ENCODE data around the gene PRSS48.
"Not testable (repeated sequence)": the region's sequence is repeated elsewhere in the genome, so short reads cannot be mapped to it uniquely, and the experiment has no call there.

PRSS48 gene, protein sequence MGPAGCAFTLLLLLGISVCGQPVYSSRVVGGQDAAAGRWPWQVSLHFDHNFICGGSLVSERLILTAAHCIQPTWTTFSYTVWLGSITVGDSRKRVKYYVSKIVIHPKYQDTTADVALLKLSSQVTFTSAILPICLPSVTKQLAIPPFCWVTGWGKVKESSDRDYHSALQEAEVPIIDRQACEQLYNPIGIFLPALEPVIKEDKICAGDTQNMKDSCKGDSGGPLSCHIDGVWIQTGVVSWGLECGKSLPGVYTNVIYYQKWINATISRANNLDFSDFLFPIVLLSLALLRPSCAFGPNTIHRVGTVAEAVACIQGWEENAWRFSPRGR

DNA sequence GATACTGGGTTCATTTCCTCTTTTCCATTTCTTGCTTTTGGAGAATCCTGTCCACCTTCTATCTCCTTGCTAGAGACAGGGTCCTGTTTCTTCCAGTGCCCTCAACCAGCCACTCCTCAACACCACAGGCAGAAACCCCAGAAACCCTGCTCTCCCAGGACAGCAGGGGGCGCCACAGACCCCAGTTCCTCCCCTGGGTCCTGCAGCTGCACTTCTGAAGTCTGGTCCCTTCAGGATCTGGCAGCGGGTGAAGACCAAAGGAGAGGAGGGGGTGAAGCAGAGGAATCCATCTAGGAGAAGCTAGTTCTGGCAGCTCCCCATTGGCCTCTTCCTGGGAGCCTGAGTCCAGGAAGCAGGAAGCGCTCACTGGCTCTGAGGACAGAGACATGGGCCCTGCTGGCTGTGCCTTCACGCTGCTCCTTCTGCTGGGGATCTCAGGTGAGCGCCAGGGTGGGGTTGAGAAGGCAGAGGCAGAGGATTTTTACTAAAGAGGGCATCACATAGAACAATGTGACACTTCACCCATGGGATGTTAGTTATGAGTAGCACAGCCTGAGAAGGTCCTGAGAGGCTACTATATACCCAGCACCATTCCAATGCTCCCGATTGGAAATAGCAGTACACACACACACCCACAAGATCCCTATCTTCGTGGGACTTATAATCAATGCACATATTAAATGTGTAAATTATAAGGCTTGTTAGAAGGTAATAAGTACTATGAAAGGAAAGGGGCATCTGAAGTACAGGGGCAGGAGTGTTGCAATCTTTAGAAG is at the start of gene PRSS48:
Gene PRSS48, plus strand, starts transcription at position 375 of the 776 bp plus-strand sequence. Its CDS starts 12 bp downstream, at position 387.
- peak; percentile 31 for DNase-seq

DNA sequence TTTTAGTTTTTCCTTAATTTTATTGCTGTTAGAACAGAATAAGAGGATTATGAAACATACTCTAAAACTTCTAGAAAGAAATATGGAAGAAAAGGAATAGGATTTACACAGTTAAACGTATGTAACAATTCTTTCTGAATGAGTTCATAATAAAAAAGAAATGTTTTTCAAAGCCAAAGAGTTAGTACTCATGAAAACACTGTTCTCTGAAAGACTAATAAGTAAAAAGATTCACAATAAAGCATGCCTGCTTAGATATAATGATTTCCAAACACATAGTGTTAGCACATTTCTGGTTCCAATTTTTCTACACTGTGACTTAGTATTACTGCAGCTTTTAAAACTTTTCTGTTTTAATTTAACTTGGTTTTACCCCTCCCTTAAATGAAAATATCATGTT is 49.8 kb upstream of the PRSS48 start:
- DNase-seq: no peak

DNA sequence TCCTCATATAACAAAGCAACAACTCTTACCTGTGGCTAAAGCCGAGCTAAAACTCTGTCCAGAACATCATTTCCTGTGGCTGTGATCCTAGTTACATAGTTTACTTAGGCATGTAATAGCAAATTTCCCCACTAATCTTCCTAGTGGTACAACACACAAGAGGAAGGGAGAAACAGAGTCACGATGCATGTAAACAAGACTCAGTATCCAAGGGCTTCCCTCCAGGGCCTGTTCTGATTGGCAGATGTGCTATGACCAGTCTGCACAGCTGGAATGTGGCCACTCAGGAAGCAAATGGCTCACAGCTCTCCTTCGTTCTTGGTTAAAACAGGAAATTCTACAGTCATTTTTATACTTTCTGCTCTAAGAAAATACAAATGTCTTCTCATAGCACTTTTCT is 49.2 kb upstream of the PRSS48 start:
- DNase-seq: no peak

DNA sequence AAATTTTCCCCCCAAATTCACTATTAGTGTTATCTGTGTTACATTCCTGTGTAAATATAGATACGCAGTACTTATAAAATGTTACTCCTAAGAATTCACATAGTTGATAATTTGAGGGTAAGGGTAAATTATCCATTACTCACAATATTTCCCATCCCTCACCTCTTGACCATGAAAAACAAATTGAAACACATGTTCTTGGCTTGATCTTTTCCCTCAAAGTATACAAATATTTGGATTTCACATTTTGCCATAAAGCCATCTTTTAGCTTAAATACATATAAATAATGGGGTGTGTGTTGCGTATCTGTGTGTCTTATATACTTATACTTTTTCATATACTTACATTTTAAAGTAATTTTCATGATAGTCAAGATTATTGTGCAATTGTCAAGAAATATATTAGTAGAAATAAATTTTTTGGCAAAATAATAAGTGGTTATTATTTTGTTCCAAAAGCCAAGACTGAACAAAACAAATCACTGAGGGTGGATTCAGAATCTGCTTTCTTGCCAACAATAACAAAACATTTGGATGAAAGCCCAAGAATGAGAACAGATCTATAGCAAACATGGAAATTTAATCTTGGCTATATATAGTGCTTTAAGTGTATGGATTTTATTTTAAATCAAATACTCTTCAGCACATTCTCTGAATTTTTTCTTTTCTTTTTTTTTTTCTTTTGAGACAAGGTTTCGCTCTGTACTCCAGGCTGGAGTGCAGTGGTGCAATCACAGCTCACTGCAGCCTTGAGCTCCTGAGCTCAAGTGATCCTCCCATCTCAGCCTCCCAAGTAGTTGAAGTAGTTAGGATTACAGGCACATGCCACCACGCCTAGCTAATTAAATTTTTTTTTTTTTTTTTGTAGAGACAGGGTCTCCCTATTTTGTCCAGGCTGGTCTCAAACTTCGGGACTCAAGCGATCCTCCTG is 48.5 kb upstream of the PRSS48 start:
- no peak for DNase-seq

DNA sequence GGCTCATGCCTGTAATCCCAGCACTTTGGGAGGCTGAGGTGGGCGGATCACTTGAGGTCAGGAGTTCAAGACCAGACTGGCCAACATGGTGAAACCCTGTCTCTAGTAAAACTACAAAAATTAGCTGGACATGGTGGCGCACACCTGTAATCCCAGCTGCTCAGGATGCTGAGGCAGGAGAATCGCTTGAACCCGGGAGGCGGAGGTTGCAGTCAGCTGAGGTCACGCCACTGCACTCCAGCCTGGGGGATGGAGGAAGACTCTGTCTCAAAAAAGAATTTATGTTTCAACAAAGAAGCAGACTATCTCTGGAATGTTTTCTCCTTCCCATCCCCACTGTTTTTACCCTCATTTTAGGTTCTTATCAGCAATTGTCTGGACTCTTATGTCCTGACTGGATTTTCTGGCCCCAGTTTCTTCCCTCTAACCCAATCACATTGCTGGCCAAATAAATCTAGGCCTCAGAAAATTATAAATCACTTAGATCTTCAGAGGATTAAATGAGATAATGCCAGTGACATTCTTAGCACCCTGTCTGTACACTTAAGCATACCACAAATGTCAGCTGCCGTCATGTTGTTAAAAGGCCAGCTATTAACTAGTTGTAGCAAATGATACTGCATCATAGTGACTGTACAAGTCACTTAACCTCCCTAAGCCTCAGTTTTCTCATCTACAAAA is 44.9 kb upstream of the PRSS48 start:
- no peak for DNase-seq

DNA sequence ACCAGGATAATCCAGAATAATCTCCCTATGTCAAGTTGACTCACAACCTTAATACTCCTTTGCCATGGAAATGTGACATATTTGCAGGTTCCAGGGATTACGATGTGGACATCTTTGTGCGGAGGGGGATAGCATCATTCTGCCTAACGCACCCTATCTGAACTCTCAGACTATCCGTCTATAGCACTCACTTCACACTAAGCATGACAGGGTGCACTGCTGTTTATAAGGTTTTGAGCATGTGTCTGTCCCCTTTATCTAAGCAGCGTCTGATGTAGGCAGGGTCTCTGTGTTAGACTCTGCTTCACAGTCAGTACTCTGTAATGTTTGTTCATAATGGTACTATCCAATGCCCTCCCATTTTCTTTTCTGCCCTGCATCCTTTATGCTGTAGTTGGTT is 43.4 kb upstream of the PRSS48 start:
- no peak for DNase-seq

DNA sequence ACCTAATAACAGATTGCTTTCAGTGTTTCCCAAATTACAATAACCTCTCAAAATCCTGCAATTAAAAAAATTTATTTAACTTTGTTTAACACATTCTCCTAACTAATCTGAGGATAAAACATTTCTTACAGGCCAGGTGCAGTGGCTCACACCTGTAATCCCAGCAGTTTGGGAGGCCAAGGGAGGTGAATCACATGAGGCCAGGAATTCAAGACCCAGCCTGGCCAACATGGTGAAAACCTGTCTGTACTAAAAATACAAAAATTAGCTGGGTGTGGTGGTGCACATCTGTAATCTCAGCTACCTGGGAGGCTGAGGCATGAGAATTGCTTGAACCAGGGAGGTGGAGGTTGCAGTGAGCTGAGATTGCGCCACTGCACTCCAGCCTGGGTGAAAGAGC is 41.6 kb upstream of the PRSS48 start:
- not testable (repeated sequence) for DNase-seq

DNA sequence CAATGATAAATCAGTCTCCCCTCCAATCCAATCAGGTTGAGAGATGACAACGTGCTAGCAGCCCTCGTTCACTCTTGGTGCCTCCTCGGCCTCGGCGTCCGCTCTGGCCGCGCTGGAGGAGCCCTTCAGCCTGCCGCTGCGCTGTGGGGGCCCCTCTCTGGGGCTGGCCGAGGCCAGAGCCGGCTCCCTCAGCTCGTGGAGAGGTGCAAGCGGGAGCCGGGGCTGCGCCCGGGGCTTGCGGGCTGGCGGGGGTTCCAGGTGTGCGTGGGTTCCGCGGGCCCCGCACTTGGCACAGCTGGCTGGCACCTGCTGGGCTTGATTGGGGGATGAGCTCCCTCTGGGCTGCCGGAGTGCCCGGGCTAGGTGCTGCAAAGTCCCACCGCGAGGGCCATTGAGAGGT is 40.9 kb upstream of the PRSS48 start:
- DNase-seq: no peak

DNA sequence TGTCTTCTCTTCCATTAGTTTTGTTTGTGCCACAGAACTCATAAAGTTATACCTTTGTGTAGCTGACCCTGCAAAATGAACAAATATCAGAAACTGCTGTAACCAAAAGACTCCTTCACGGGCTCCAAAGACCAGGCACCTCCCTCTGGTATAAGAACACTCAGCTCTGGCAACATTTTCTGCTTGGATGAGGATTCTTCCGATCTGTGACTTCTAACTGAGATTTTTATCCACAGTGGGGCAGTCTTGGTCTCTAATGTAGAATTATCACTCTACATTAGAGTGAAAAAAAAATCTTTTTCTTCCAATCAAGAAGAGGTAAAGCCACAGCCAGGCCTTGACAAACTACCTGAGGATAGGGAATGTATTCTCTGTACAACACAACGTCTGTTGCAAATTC is 38.5 kb upstream of the PRSS48 start:
- no peak for DNase-seq

DNA sequence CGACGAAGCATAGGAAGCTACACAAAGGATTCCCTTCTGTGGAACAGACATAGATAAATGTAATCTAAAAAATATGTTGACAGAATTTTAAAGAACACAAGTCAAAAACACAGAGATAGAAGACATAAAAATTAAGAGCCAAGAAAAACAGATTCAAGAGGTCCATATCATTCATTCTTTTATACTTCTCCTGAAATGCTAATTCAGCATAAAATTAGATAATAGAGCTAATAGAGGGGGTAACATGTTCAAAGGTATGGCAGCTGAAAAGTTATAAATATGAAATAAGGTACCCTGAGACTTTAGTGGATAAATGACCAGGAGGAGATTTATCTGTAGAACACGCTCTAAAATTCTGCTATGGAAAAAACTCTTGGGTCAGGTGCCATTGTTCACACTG is 37.4 kb upstream of the PRSS48 start:
- no peak for DNase-seq

DNA sequence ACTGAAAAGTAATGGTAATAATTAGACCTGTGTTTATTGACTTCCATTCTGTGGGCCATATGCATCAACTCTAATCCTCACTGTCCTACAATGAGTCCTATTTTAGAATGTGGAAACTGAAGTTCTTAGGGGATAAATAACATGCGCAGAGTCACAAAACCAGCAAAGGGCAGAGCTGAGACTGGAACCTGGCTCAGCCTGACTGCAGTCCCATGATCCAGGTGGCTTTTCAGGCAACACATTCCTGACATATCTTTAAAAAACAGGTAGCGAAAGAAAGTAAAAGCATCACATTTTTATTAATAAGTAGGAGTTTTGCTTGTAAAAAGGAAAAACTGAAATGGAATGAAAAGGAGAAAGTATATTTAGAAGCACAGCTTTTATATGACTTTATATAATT is 34.7 kb upstream of the PRSS48 start:
- no peak for DNase-seq

DNA sequence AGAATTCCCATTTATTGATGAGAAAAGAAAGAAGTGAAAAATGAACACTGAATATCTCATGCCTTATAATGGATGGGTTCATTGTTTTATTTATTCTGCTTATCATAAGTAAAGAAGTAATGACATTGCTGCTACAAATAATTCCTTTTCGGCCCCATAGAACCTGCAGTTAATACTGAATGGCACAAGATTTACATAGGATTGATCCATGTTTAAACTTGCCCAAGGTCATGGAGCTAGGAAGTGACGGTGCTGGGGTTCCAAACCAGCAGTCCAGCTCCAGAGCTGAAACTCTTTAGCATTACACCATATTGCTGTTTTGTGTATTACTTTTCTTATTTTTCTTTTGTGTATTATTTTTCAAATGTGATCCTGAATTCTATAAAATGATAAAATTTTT is 30.2 kb upstream of the PRSS48 start:
- no peak for DNase-seq

DNA sequence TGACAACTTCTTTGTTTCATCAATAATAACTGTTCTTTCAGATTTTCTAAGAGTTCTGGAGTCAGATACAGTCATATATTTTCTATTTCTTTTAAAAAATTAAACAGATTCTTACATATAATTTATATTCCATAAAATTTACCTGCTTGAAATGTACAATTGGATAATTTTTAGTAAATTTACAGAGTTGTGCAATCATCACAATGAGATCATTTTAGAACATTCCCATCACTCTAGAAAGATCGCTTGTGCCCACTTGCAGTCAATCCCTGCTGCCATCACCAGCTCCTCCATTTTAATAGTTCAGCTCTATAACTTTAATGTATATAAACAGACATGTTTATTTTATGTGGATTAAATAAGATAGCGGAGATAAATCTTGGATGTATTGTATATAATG is 29.6 kb upstream of the PRSS48 start:
- no peak for DNase-seq

DNA sequence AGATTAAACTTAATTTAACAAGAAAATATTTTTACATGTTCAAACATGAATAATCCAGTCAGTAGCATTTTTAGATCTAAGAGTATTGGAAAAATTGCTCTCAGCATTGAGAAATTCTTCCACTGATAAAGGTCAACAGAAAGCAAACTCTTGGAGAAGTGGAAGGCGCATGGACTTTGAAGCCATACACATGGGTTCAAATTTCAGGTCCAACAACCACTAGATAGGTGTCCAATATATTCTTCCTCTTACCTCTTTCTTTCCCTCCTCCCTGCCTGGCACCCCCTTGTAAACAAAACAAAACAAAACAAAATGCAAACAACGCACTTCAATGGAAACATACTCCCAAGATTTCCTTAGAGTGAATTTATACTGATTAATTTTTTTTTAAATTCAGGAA is 28.4 kb upstream of the PRSS48 start:
- no peak for DNase-seq

DNA sequence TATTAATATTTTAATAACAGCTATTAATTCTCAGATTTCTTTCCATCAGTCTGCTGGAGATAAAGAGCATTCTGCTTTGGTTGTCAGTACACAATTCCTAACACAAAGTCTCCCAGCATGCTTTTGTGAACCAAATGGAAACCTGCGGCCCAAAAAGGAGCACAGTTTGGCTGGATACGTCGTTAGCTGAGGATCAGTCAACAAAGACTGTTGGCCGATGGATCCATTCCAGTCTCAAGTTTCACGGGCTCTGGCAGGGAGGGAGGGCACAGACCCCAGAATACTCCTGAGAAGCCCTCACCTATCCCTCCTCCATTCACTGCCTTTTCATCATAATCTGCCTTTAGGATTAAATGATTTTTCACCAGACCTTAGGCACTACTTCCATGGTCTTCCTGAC is 26.3 kb upstream of the PRSS48 start:
- DNase-seq: no peak

DNA sequence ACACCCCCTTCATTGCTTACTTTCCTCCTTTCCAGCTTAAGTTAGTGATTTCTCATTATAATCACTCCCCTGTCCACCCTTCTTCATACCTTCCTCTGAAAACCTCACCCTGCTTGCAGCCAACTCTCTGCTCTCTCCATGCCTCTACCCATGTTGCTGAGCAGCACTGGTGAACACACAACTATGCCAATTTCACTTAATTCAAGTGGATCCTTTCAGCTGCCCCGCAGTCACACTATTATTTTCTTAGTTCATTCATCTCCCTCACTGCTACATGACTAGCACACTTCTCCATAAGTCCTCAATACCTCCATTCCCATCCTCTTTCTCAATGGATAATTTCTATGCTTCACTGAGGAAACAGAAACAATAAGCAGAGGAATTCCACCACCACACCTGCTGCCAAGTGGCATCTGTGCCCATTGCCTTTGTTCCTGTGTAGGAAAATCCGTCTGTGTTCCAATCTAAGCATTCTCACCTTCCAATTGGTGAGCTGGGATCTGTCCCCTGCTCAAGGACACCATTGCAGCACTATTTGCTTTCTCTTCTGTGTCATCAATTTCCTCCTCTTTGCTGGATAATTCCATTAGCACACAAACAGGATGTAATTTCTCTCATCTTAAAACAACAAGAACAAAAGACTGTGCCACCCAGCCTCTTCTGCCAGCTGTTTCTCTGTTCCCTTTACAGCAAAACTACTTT is 25.2 kb upstream of the PRSS48 start:
- DNase-seq: no peak

DNA sequence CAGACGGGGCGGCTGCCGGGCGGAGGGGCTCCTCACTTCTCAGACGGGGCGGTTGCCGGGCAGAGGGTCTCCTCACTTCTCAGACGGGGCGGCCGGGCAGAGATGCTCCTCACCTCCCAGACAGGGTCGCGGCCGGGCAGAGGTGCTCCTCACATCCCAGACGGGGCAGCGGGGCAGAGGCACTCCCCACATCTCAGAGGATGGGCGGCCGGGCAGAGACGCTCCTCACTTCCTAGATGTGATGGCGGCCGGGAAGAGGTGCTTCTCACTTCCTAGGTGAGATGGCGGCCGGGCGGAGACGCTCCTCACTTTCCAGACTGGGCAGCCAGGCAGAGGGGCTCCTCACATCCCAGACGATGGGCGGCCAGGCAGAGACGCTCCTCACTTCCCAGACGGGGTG is 21.7 kb upstream of the PRSS48 start:
- DNase-seq: not testable (repeated sequence)

DNA sequence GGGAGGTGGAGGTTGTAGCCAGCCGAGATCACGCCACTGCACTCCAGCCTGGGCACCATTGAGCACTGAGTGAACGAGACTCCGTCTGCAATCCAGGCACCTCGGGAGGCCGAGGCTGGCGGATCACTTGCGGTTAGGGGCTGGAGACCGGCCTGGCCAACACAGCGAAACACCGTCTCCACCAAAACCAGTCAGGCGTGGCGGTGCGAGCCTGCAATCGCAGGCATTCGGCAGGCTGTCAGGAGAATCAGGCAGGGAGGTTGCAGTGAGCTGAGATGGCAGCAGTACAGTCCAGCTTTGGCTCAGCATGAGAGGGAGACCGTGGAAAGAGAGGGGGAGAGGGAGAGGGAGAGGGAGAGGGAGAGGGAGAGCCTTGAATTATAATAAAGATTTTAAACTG is 21.3 kb upstream of the PRSS48 start:
- not testable (repeated sequence) for DNase-seq

DNA sequence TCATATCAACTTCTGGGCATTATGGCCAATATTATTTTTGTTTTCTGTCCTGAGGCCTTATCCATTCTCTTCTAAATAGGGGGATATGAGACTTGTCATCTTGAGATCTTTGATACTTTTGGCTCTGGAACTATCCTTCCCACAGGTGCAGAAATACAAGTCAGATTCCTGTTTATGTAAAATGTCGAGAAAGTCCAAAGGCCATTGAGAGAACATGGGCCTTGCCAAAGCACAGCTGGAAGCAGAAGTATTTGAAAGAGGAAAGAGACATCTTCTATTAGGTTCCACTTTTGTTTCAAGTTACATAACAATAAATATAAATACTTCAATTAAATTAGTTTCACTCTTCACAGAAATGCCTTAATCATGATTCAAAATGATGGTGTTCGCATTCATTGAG is 20.8 kb upstream of the PRSS48 start:
- no peak for DNase-seq

DNA sequence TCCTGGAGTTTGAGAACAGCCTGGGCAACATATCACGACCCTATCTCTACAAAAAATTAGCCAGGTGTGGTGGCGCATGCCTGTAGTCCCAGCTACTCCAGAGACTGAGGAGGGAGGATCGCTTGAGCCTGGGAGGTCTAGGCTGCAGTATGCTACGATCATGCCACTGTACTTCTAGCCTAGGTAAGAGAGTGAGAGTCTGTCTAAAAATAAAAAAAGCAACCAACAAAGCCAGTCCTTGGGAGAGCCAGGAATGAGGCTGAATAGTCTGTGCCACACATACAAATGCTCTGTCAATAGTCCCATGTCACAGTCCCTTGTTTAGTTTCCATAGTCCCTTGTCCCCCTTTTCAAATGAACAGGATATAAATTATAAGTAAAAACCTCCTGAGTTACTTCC is 19.3 kb upstream of the PRSS48 start:
- DNase-seq: no peak

DNA sequence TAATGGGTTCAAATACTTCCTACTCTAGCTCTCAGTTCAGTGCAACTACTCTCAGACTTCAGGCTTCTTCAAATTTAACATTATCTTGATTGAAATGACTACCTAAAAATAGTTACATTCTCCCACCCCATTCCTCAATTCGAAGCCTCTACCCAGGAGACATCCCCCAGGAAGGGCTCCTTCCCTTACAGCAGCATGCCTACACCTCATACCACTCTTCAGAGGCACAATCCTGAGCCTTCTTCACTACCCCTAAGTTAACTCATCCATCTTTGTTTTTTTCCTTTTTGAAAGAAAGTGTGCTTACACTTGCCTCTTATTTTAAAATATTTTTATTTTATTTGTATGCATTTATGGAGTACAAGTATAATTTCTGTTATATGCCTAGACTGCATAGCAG is 17.2 kb upstream of the PRSS48 start:
- no peak for DNase-seq

DNA sequence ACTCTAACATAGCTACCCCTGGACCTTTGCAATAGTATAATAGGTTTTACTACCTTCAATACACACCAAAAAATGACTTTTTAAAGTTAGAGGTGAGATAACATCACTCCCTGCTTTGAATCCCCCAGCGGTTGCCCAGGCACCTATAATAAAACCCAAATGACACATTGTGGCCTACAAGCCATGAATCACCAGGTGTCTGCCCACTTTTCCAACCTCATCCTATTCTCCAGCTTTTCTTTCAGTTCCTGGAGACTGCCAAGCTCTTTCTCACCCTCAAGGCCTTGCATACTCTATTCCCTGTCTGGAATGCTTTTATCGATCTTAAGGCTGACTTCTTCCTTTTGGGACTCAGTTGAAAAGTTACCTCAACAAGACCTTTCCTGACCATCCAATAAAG is 16.4 kb upstream of the PRSS48 start:
- no peak for DNase-seq
